GM18520 (cell line): ENCODE data around the gene TCF7L2.

Experiments used
- ATAC-seq: cut with Tn5 transposase; IDR thresholded peaks from one replicate; pipeline ENCODE4 v1.9.1; 2021; ENCODE audit not compliant: unreplicated experiment

TCF7L2 gene

GRCh38 chr10:112949875-112950507 lies at the start of gene TCF7L2:
Gene TCF7L2 (plus strand): TSS chr10:112950247. CDS start chr10:112950757, 510 bp downstream.
- ATAC-seq = no peak

- ATAC-seq = no peak
Measured at GRCh38 chr10:112902730-112903129, 47.3 kb upstream of the TCF7L2 start.

- ATAC-seq = no peak
Measured at GRCh38 chr10:112904000-112904399, 46.0 kb upstream of the TCF7L2 start.

- no peak for ATAC-seq
Measured at GRCh38 chr10:112906945-112907344, 43.1 kb upstream of the TCF7L2 start.

- no peak for ATAC-seq
Measured at GRCh38 chr10:112907893-112908292, 42.2 kb upstream of the TCF7L2 start.

GRCh38 chr10:112911206-112911605 lies 38.8 kb upstream of the TCF7L2 start:
- ATAC-seq = no peak

- no peak for ATAC-seq
Measured at GRCh38 chr10:112912410-112912928, 37.6 kb upstream of the TCF7L2 start.

- no peak for ATAC-seq
Measured at GRCh38 chr10:112913255-112913654, 36.8 kb upstream of the TCF7L2 start.

- ATAC-seq = no peak
Measured at GRCh38 chr10:112913661-112914287, 36.3 kb upstream of the TCF7L2 start.

GRCh38 chr10:112914288-112914952 lies 35.6 kb upstream of the TCF7L2 start:
- no peak for ATAC-seq

GRCh38 chr10:112915590-112916572 lies 34.2 kb upstream of the TCF7L2 start:
- no peak for ATAC-seq

GRCh38 chr10:112917681-112918080 lies 32.4 kb upstream of the TCF7L2 start:
- no peak for ATAC-seq

- no peak for ATAC-seq
Measured at GRCh38 chr10:112918771-112919170, 31.3 kb upstream of the TCF7L2 start.

GRCh38 chr10:112919721-112920120 lies 30.3 kb upstream of the TCF7L2 start:
- ATAC-seq = no peak

- no peak for ATAC-seq
Measured at GRCh38 chr10:112926906-112927688, 22.9 kb upstream of the TCF7L2 start.

GRCh38 chr10:112927980-112928379 lies 22.1 kb upstream of the TCF7L2 start:
- ATAC-seq = no peak

- no peak for ATAC-seq
Measured at GRCh38 chr10:112932658-112933057, 17.4 kb upstream of the TCF7L2 start.

GRCh38 chr10:112934193-112934592 lies 15.9 kb upstream of the TCF7L2 start:
- ATAC-seq = no peak

- ATAC-seq = no peak
Measured at GRCh38 chr10:112938808-112939482, 11.1 kb upstream of the TCF7L2 start.

GRCh38 chr10:112945811-112946210 lies 4.2 kb upstream of the TCF7L2 start:
- no peak for ATAC-seq
